ENCODE measurements around the gene AGPAT1.
A peak's percentile ranks its signal among the peaks of the same experiment; 100 is the strongest.

AGPAT1 gene

GRCh38 chr6:32168807-32169591 is 6.9 kb downstream of the AGPAT1 start:
- no peak for DNase-seq (ENCODE audit: low read depth in 2 of 2)

- DNase-seq (ENCODE audit: low read depth in 2 of 2) = no peak
Measured at GRCh38 chr6:32168350-32168749, 7.5 kb downstream of the AGPAT1 start.

GRCh38 chr6:32167761-32168262 is 8.1 kb downstream of the AGPAT1 start:
- no peak for DNase-seq (ENCODE audit: low read depth in 2 of 2)

- no peak for DNase-seq (ENCODE audit: low read depth in 2 of 2)
Measured at GRCh38 chr6:32167154-32167760, 8.6 kb downstream of the AGPAT1 start.

GRCh38 chr6:32166411-32167061 is 9.3 kb downstream of the AGPAT1 start:
- DNase-seq (ENCODE audit: low read depth in 2 of 2) = no peak

- no peak for DNase-seq (ENCODE audit: low read depth in 2 of 2)
Measured at GRCh38 chr6:32164295-32164694, 11.6 kb downstream of the AGPAT1 start, which contains the start of gene EGFL8. EGFL8 (plus strand) TSS chr6:32164595; CDS start chr6:32166166, 1,571 bp downstream.

GRCh38 chr6:32163559-32164258 is 12.2 kb downstream of the AGPAT1 start:
- DNase-seq (ENCODE audit: low read depth in 2 of 2) = no peak

GRCh38 chr6:32158052-32158451 is 17.8 kb downstream of the AGPAT1 start:
- no peak for DNase-seq (ENCODE audit: low read depth in 2 of 2)

- no peak for DNase-seq (ENCODE audit: low read depth in 2 of 2)
Measured at GRCh38 chr6:32156891-32157290, 19.0 kb downstream of the AGPAT1 start.

- DNase-seq (ENCODE audit: low read depth in 2 of 2) = no peak
Measured at GRCh38 chr6:32154514-32155161, 21.2 kb downstream of the AGPAT1 start.

- peak; percentile 84 to 86 for DNase-seq (ENCODE audit: low read depth in 2 of 2)
Measured at GRCh38 chr6:32153564-32154513, 22.0 kb downstream of the AGPAT1 start, which contains the start of gene PPT2. PPT2 (plus strand) TSS chr6:32154141; CDS start chr6:32154595, 454 bp downstream.

GRCh38 chr6:32152769-32153563 is 22.9 kb downstream of the AGPAT1 start:
- no peak for DNase-seq (ENCODE audit: low read depth in 2 of 2)

GRCh38 chr6:32151863-32152768 is 23.8 kb downstream of the AGPAT1 start, which contains the start of gene PRRT1:
PRRT1 (minus strand) TSS chr6:32151939; CDS start chr6:32151827, 112 bp downstream.
- DNase-seq (ENCODE audit: low read depth in 2 of 2) = no peak

GRCh38 chr6:32151181-32151862 is 24.6 kb downstream of the AGPAT1 start:
- DNase-seq (ENCODE audit: low read depth in 2 of 2) = no peak

- DNase-seq (ENCODE audit: low read depth in 2 of 2) = no peak
Measured at GRCh38 chr6:32149932-32150870, 25.7 kb downstream of the AGPAT1 start.

GRCh38 chr6:32149092-32149755 is 26.7 kb downstream of the AGPAT1 start:
- DNase-seq (ENCODE audit: low read depth in 2 of 2) = no peak

Data from fibroblast of skin of left biceps (primary cell).